GM23338 (cell line): ENCODE results near the gene G3BP1. TPM values are rescaled to one million over a fixed set of nuclear protein-coding genes. Genes with fewer than 3 reads are reported as not detected.

ENCODE experiments used
- ATAC-seq: fragments of 200-7000 bp; cut with Tn5 transposase; 3 replicates; pipeline ENCODE4 v1.9.1; 2020
- DNase-seq: peaks from one replicate; pipeline ENCODE4 v3.0.0-alpha.2; 2015; ENCODE audit warnings: low spot score
- H2AFZ ChIP-seq: fragments of 200-600 bp; sonication (generic); 2 replicates; pipeline ENCODE4 v1.8.0; 2016; ENCODE audit warnings: antibody characterized with exemption, mild to moderate bottlenecking, moderate library complexity
- H3F3A ChIP-seq: fragments of 200-600 bp; sonication (generic); replicated peaks from 2 replicates; pipeline ENCODE4 v1.8.0; 2017; ENCODE audit warnings: antibody characterized with exemption, mixed run types, low read depth
- H3K27ac ChIP-seq: fragments of 200-600 bp; sonication (generic); 2 replicates; pipeline ENCODE4 v1.6.1; 2016; ENCODE audit warnings: low read depth
- H3K27me3 ChIP-seq: fragments of 200-600 bp; sonication (generic); 2 replicates; pipeline ENCODE4 v1.8.0; 2016; ENCODE audit warnings: mild to moderate bottlenecking, mixed run types, moderate library complexity; ENCODE audit not compliant: insufficient read depth
- H3K36me3 ChIP-seq: fragments of 200-600 bp; sonication (generic); 2 replicates; pipeline ENCODE4 v1.8.0; 2016; ENCODE audit warnings: mild to moderate bottlenecking; ENCODE audit not compliant: insufficient read depth
- H3K4me1 ChIP-seq: fragments of 200-600 bp; sonication (generic); 2 replicates; pipeline ENCODE4 v1.8.0; 2016; ENCODE audit warnings: mild to moderate bottlenecking, moderate library complexity; ENCODE audit not compliant: insufficient read depth
- H3K4me2 ChIP-seq: fragments of 200-600 bp; sonication (generic); 2 replicates; pipeline ENCODE4 v1.7.1; 2017; ENCODE audit warnings: mixed run types
- H3K4me3 ChIP-seq: fragments of 200-600 bp; sonication (generic); 2 replicates; pipeline ENCODE4 v1.6.1; 2016; ENCODE audit warnings: mixed run types
- H3K79me2 ChIP-seq: fragments of 200-600 bp; sonication (generic); replicated peaks from 2 replicates; pipeline ENCODE4 v1.8.0; 2017; ENCODE audit warnings: mild to moderate bottlenecking; ENCODE audit not compliant: insufficient read depth
- H3K9me2 ChIP-seq: fragments of 200-600 bp; sonication (generic); 2 replicates; pipeline ENCODE4 v1.8.0; 2017; ENCODE audit not compliant: insufficient read depth
- H4K20me1 ChIP-seq: fragments of 200-600 bp; sonication (generic); replicated peaks from 2 replicates; pipeline ENCODE4 v1.8.0; 2017; ENCODE audit warnings: mild to moderate bottlenecking; ENCODE audit not compliant: insufficient read depth
- H3K27ac Mint-ChIP-seq: 2 replicates; pipeline ENCODE4 v1.8.0; 2020; ENCODE audit warnings: inconsistent platforms, mild to moderate bottlenecking, moderate library complexity, mixed read lengths
- H3K27me3 Mint-ChIP-seq: 3 replicates; pipeline ENCODE4 v1.8.0; 2022; ENCODE audit warnings: low read depth, mild to moderate bottlenecking, moderate library complexity, mixed read lengths, inconsistent platforms; ENCODE audit not compliant: insufficient read depth, poor library complexity
- H3K36me3 Mint-ChIP-seq: 3 replicates; pipeline ENCODE4 v1.8.0; 2021; ENCODE audit warnings: low read depth, mild to moderate bottlenecking, inconsistent platforms, moderate library complexity, mixed read lengths
- H3K4me1 Mint-ChIP-seq: 3 replicates; pipeline ENCODE4 v1.8.0; 2020; ENCODE audit warnings: mild to moderate bottlenecking, inconsistent platforms, mixed read lengths
- H3K4me3 Mint-ChIP-seq: 3 replicates; pipeline ENCODE4 v1.8.0; 2021; ENCODE audit warnings: moderate library complexity, mild to moderate bottlenecking, inconsistent platforms, mixed read lengths
- H3K9me3 Mint-ChIP-seq: 3 replicates; pipeline ENCODE4 v1.8.0; 2020; ENCODE audit warnings: moderate library complexity, mild to moderate bottlenecking, inconsistent platforms, mixed read lengths
- CTCF ChIP-seq, 2 experiments: fragments of 200-600 bp in 1 of 2; sonication (generic) in 1 of 2; conservative IDR thresholded peaks; 2 replicates each; pipeline versions ENCODE4 v1.5.1 to v1.6.1; 2016 to 2017; ENCODE audit warnings: antibody characterized with exemption in 2 of 2, low read depth in 2 of 2, mild to moderate bottlenecking in 2 of 2, moderate library complexity in 1 of 2
- EZH2 ChIP-seq: fragments of 200-600 bp; sonication (generic); IDR thresholded peaks from one replicate; pipeline ENCODE4 v1.8.0; 2017; ENCODE audit warnings: antibody characterized with exemption, mild to moderate bottlenecking, low read depth; ENCODE audit not compliant: unreplicated experiment
- NANOG ChIP-seq: IDR thresholded peaks from 2 replicates; pipeline ENCODE4 v1.6.1; 2016; ENCODE audit warnings: antibody characterized with exemption, borderline replicate concordance
- REST ChIP-seq: IDR thresholded peaks from one replicate; pipeline ENCODE4 v1.6.1; 2018; ENCODE audit warnings: antibody characterized with exemption; ENCODE audit not compliant: unreplicated experiment
- ZNF114 ChIP-seq: fragments of 250-450 bp; sonication (Bioruptor Pico); IDR thresholded peaks from 2 replicates; pipeline ENCODE4 v1.5.0; 2020; ENCODE audit warnings: mild to moderate bottlenecking, moderate library complexity
- polyA plus RNA-seq: library from polyadenylated mRNA; unstranded; fragments of >200 nt; fragmentation: Nextera tagmentation; extraction: Ambion mirVana; gene quantifications from 2 replicates; pipeline ENCODE4 v1.2.1, GENCODE V29; 2016
- total RNA-seq: library from RNA; depleted of rRNA; stranded (reverse); fragments of >200 nt; shearing (Covaris generic); gene quantifications from 2 replicates; pipeline ENCODE4 v1.2.3, GENCODE V29; 2014

G3BP1 gene
- total and polyA plus RNA-seq, 2 experiments from 2014 or later: 183 to 323 TPM

DNA sequence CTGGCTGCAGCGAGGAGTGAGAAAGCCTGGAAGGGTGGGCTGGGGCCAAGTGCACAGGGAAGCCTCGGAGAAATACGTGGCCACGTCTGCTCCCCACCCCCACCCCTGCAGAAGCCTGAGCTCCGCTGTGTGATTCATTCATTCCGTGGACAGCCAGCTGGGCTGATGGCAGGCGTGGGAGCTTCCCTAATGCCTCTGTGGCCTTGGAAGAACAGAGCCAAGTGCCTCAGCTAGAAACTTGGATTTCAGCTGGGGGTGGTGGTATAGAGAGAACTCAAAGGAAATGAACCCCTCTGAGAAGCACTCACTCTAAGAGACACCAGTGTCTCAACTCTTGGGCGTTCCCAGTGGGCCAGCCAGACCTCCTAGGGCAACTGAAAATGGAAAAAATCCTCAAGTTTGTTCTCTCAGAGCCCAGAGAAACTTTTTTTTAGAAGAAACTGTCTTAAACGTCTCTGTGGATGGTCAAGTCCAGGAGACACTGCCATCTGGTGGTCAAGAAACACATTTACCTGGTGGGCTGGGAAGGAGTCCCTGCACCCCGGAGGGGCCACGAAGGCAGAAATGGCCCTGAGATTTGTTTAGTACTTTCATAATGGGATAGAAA lies 31.3 kb upstream of the G3BP1 start:
- no peaks in the 10 kb centered on the region for H3K9me3 Mint-ChIP-seq
- Histone ChIP-seq H3K36me3 (no peaks in the 10 kb centered on the region), H3K4me1 (peaks cover 10% of the 10 kb centered on the region), H3K4me2 (peak overlapping the region; percentile 65; the same call in 1 of the 2 replicates), H3K27ac (peak overlapping the region; percentile 55), H3K4me3 (peak overlapping the region; percentile 33; the same call in 1 of the 2 replicates), H3K79me2 (no peaks in the 10 kb centered on the region), H3K9me2 (no peaks in the 10 kb centered on the region), H2AFZ (peak overlapping the region; percentile 14; the same call in 1 of the 2 replicates), H3F3A (no peaks in the 10 kb centered on the region), H4K20me1 (no peaks in the 10 kb centered on the region), H3K27me3 (no peaks in the 10 kb centered on the region)
- peak overlapping the region; percentile 5; the same call in 2 of the 3 replicates for H3K4me3 Mint-ChIP-seq
- peak; percentile 78 for ATAC-seq
- peaks cover 10% of the 10 kb centered on the region for H3K27me3 Mint-ChIP-seq
- DNase-seq: peak; percentile 89
- peak overlapping the region; percentile 87; the same call in 1 of the 2 replicates for H3K27ac Mint-ChIP-seq
- TF ChIP-seq CTCF (conservative IDR thresholded peaks at IDR 0.05; ENCODE audit: low read depth in 2 of 2) (peak; percentile 83 to 95), NANOG (no peak)
- H3K36me3 Mint-ChIP-seq: peaks cover 3% of the 10 kb centered on the region; the same call in 2 of the 3 replicates
- H3K4me1 Mint-ChIP-seq: peaks cover 18% of the 10 kb centered on the region

DNA sequence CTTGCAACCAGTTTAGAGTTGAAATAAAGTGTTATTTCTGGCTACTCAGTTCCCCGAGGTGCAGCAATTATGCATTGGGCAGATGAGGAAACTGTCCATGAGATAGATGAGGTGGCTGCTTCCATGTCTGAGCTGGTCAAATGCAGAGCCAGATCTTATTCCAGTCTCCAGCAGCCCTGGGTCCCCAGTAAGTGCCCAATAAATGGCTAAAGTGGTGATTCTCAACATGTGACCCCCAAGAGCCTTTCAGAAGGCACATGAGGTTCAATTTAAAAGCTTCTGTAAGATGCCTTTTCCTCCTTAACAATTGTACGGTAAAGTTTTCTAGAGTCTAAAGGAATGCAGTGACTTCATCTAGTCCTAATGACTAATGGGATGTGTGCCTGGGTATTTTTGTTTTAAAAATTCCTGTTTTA lies 30.8 kb upstream of the G3BP1 start:
- Histone ChIP-seq H3K9me2 (no peaks in the 10 kb centered on the region), H3K4me3 (no peak overlapping the region), H3K79me2 (no peaks in the 10 kb centered on the region), H3F3A (no peaks in the 10 kb centered on the region), H3K4me1 (peaks cover 10% of the 10 kb centered on the region), H2AFZ (no peak overlapping the region), H3K36me3 (no peaks in the 10 kb centered on the region), H3K4me2 (no peak overlapping the region), H3K27me3 (no peaks in the 10 kb centered on the region), H4K20me1 (no peaks in the 10 kb centered on the region), H3K27ac (no peak overlapping the region; the same call in 1 of the 2 replicates)
- H3K4me1 Mint-ChIP-seq: peaks cover 18% of the 10 kb centered on the region
- no peak overlapping the region for H3K4me3 Mint-ChIP-seq
- H3K36me3 Mint-ChIP-seq: peaks cover 4% of the 10 kb centered on the region; the same call in 2 of the 3 replicates
- ATAC-seq (no peak), DNase-seq (no peak)
- TF ChIP-seq REST (no peak), ZNF114 (no peak), EZH2 (no peak)
- 0 out of 2 replicates have a peak overlapping the region, but pooled peaks have one; percentile 87 for H3K27ac Mint-ChIP-seq
- no peaks in the 10 kb centered on the region for H3K9me3 Mint-ChIP-seq
- H3K27me3 Mint-ChIP-seq: peaks cover 13% of the 10 kb centered on the region
